NCI-H1436 treated with DMSO at 0.1 percent for 48 hours (cell line): ENCODE data around the gene PLCG2.
"Not testable (repeated sequence)": the region's sequence is repeated elsewhere in the genome, so short reads cannot be mapped to it uniquely, and the experiment has no call there.

Source experiments
- DNase-seq: peaks from one replicate; lab custom pipeline; 2025; lab: John Stamatoyannopoulos, UW

PLCG2 gene

DNA sequence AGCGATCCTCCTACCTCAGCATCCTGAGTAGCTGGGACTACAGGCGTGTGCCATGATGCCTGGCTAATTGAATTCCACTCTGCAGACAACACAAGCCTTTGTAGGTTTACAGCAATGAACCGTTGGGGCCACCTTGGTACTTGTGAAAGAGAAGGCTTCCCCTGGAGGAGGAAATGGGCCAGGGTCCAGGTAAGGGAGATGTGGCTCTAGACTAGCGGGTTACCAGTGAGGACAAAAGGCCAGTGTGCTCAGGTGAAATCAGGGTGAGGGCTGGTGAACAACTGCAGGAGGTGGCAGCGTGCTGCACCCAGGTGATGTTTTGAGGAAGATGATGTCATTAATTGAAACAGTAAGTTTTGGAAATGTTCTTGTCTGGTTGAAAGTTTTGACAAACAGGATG lies 225.5 kb downstream of the PLCG2 start:
- DNase-seq: no peak

DNA sequence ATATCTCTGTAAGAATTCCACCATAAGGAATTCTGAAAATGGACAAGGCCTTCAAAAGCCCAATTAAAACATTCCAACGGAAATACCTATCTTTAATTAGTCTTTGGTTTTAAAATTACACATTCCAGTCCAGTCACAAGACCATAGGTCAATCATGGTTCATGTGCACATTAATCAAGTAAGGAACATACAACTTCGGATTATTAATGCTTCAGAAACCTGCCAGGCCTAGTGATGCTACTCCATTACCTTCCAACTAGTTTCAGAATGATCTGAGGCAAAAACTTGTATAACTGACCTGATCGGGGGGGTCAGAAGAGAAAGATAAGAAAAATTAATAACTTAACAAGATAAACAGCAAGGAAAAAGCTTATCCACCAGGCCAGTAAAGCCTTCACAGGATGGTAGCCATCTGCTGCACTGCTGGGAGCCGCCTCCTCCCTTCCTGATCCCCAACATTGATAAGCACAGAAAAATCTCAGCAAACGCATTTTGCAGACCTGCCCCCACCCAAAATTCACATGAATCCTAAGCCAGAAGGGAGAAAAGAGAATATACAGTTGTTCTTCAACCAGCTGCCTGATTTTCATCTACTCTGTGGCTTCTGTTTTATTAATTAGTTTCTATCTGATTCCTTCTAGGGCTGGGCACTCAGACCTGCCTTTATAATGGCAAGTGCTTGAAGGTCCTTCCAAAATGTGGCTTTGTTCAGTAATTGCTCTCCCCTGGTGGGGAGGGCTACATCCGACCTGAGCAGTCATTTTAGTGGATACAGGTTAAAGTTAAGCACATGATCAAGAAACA lies 226.1 kb downstream of the PLCG2 start:
- no peak for DNase-seq

DNA sequence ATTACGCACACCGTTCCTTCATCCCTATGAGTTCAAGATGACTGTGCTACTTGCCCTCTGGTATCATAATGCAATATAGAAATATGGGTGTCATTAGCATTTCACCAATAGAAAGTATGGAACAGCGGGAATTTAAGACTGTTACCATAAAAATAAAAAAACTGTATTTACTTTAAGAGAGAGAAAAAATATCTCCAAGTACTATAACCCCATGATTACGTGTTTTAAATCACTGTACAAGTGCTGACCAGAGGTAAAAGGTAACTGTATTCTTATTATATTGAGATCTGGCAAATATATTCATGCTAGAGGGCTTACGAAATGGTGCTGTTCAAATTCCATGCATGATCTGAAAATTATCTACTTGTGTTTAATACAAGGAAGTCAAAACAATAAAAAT lies 226.9 kb downstream of the PLCG2 start:
- no peak for DNase-seq

DNA sequence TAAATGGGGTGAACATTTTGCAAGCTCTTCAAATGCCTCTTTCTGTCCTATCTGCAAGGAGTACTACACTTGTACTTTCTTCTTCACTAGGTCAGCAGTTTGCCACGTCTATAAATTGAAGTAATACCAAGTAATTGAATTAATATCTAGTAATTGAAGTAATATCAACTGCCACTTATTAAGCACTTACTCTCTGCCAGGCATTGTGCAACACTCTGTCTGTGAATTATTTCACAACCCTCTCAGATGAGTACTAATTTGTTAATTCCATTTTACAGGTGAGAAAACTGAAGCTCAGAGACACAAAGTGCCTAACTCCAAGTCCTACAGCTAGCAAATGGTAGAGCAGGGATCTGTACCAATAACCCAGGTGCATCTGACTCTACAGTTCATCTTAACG lies 228.1 kb downstream of the PLCG2 start:
- DNase-seq: no peak

DNA sequence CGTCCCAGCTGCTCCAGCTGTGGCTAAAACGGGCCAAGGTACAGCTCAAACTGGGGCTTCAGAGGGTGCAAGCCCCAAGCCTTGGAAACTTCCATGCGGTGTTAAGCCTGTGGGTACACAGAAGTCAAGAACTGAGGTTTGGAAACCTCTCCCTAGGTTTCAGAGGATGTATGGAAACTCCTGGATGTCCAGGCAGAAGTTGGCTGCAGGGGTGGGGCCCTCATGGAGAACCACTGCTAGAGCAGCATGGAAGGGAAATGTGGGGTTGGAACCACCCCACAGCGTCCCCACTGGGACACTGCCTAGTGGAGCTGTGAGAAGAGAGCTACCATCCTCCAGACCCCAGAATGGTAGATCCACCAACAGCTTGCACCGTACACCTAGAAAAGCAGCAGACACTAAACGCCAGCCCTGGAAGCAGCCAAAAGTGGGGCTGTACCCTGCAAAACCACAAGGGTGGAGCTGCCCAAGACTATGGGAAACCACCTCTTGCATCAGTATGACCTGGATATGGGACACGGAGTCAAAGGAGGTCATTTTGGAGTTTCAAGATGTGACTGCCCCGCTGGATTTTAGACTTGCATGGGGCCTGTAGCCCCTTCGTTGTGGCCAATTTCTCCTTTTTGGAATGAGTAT lies 230.0 kb downstream of the PLCG2 start:
- no peak for DNase-seq

DNA sequence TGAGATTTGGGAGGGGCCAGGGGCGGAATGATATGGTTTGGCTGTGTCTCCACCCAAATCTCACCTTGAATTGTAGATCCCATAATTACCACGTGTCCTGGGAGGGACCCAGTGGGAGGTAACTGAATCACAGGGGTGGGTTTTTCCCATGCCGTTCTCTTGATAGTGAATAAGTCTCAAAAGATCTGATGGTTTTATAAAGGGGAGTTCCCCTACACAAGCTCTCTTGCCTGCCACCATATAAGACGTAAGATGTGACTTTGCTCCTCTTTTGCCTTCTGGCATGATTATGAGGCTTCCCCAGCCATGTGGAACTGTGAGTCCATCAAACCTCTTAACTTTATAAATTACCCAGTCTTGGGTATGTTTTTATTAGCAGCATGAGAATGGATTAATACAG lies 230.7 kb downstream of the PLCG2 start:
- DNase-seq: not testable (repeated sequence)

DNA sequence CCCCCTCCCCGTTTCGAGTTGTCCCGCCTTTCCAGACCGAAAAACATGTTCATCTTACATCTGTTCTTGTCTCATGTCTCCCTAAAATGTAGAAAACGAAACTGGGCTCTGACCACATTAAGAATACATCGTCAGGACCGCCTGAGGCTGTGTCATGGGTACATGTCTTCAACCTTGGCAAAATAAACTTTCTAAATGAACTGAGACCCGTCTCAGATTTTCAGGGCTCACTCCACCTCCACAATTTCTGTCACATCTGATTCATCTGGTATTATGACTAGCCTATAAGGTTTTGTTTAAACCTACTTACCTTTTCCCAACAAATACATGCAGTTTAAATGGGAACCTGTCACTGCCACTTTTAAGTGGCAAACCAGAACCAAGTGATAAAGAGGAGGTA lies 231.6 kb downstream of the PLCG2 start:
- no peak for DNase-seq

DNA sequence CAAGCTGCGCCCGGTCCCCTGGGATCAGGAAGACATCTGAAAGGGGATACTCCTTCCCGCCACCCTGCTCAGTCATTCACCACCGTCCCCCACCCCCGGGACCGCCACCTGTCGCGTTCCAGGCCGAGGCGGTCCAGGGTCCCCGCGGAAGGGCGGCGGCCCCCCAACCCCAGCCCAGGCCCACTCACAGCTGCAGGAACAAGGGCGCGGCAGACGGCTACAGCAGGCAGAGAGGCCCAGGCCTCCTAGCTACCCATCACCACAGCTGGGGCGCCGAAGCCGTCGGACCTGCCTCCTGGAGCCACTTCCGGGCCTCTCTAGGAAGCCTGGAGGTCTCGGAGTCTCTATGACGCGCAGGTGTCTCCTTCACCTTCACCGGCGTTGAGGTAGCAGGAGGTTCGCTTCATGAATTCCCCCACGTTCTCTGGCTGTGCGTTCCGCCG lies 232.1 kb downstream of the PLCG2 start, which contains the start of gene SDR42E1:
SDR42E1 (minus strand) TSS at position 272 of the 443 bp plus-strand sequence. CDS start 10,612 bp downstream, outside the sequence.
- peak; percentile 35 for DNase-seq
